Measurements from ENCODE around the gene DOCK10. TPM values are rescaled to one million over a fixed set of nuclear protein-coding genes. Genes with fewer than 3 reads are reported as not detected.

The DOCK10 gene
- total RNA-seq, 1 donor from 2014 or later: 25.4 TPM

- DNase-seq (ENCODE audit: low read depth, low spot score): no peak
Measured at GRCh38 chr2:224786848-224787247, 255.4 kb downstream of the DOCK10 start.

GRCh38 chr2:224781400-224781799 lies 260.9 kb downstream of the DOCK10 start:
- no peak for DNase-seq (ENCODE audit: low read depth, low spot score)

DNA sequence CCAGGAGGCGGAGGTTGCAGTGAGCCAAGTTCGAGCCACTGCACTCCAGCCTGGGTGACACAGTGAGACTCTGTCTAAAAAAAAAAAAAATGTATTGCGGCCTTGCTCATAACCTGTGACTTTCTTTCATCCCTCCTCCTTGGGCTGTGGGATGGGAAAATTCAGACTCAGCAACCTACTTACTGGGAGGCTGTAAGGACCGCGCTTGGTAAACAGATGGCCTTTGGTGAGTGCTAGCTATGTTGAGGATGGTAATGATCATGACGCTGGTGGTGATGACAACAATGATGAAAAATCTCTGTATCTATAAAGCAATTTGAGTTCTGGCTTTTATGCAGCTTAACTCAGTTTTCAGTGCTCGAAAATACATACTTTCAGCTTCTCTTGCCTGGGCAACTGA lies 261.4 kb downstream of the DOCK10 start:
- DNase-seq (ENCODE audit: low read depth, low spot score): no peak

DNA sequence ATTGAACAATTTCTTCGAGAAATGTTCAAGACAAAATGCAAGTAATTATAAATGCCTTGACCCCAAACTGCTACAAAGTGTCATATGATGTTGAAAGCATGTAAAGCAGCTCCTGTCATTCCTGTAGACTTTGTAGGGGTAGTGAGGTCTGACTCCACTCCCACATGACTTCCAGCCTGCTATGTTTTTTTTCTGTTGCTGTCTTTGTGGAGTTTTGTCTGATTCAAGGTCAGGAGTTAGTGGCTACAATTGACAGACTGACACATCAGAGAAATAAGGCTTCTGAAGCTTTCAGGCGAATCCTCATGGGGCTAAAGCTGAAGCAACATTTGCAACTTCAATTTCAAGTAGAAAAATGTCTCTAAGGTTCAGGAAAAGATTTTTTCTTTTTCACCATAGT lies 262.2 kb downstream of the DOCK10 start:
- DNase-seq (ENCODE audit: low read depth, low spot score): no peak

- peak; percentile 7 for DNase-seq (ENCODE audit: low read depth, low spot score)
Measured at GRCh38 chr2:224778474-224778877, 263.8 kb downstream of the DOCK10 start.

DNA sequence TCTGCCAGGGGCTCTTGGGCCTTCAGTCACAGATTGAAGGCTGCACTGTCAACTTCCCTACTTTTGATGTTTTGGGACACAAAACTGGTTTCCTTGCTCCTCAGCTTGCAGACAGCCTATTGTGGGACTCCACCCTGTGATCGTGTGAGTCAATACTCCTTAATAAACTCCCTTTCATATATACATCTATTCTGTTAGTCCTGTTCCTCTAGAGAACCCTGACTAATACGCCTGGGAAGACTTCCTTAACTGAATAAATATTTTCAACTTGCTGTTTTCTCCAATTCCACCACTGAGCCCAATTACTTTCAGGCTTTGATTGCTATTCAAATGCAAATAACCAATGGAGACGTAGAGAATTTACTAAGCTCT lies 264.7 kb downstream of the DOCK10 start:
- no peak for DNase-seq (ENCODE audit: low read depth, low spot score)

- no peak for DNase-seq (ENCODE audit: low read depth, low spot score)
Measured at GRCh38 chr2:224776795-224777558, 265.3 kb downstream of the DOCK10 start.

DNA sequence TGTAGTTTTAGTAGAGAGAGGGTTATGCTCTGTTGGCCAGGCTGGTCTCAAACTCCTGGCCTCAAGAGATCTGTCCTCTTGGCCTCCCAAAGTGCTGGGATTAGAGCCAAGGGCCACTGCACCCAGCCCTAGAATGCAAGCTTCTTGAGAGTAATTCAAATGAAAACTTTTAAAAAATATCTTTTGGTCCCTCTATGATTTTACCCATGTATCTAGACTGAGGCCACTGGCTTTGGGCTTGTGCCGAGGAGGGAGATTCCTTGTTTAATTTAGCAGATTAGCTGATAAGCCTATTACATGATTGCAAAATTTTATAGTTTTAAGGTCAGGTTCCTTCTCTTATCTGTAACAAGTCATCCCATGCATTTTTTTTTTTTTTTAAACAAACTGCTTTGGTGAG lies 266.6 kb downstream of the DOCK10 start:
- no peak for DNase-seq (ENCODE audit: low read depth, low spot score)

GRCh38 chr2:224774735-224775134 lies 267.5 kb downstream of the DOCK10 start:
- no peak for DNase-seq (ENCODE audit: low read depth, low spot score)

DNA sequence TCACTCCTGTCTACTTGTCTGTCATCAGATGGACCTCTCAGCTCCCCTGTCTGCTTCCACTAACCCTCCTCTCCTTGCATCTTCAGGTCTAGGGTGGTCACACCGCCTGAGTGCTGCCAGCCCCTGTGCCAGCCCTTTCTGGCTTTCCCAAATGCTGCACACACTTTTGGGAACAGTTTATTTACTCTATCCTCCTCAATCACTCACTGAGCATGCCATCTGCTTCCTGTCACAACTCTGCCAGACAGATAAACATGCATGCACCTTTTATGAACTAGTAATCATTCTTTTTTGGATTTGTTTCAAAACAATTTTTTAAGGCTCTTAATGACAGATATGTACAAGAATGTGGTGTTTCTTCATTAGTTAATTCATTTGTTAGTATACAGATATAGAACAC lies 269.8 kb downstream of the DOCK10 start:
- no peak for DNase-seq (ENCODE audit: low read depth, low spot score)

DNA sequence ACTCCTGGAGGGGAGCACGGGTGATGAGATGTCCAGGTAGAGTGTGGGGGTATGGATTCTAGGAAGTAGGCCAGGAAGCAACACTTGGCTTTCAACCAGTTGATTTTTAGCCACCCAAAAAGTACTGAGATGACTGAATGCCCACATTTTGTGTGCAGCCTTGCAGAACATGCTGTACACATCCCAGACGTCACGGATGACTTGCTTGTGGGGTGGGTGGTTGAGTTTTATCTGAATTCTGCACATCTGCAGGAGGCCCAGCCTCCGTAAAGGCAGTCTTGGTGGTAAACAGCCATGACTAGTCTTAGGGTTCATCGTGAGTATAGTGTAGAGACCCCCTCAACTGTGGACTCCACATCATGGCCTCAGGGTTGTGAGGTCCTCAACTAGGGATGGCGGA lies 272.8 kb downstream of the DOCK10 start:
- no peak for DNase-seq (ENCODE audit: low read depth, low spot score)

- DNase-seq (ENCODE audit: low read depth, low spot score): no peak
Measured at GRCh38 chr2:224764565-224765236, 277.6 kb downstream of the DOCK10 start.

- no peak for DNase-seq (ENCODE audit: low read depth, low spot score)
Measured at GRCh38 chr2:224757934-224758548, 284.2 kb downstream of the DOCK10 start.

DNA sequence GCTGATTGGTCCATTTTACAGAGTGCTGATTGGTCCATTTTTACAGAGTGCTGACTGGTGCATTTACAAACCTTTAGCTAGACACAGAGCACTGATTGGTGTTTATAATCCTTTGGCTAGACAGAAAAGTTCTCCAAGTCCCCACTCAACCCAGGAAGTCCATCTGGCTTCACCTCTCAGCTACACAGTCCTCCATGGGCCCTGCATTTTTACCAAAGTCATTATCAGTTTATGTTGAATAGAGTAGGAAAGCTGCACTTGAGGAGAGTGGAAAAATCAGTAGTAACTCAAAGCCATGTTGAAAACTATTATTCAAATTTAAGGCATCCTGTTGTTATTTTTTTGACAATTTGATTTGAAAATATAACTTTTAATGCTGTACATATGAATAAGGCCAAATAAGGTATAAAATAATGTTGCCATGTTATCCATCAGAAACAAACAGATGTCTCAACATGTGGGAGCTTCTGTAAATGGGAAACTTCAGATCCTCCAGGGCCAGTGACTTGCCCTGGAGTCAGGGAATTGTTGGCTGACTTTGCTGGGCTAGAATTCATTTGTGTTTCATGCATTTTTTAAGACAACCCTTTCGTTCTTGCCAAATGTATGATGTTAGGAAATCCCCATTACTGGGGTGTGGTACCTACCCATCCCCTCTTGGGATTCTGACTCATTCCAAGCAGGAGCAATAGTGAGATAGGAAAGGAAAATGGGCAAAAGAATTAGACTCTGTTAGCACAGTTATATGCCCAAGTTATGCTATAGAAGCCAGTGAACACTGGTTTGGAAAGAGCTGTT lies 288.3 kb downstream of the DOCK10 start:
- no peak for DNase-seq (ENCODE audit: low read depth, low spot score)

GRCh38 chr2:224751996-224752698 lies 290.1 kb downstream of the DOCK10 start:
- no peak for DNase-seq (ENCODE audit: low read depth, low spot score)

- no peak for DNase-seq (ENCODE audit: low read depth, low spot score)
Measured at GRCh38 chr2:224749136-224749535, 293.1 kb downstream of the DOCK10 start.

DNA sequence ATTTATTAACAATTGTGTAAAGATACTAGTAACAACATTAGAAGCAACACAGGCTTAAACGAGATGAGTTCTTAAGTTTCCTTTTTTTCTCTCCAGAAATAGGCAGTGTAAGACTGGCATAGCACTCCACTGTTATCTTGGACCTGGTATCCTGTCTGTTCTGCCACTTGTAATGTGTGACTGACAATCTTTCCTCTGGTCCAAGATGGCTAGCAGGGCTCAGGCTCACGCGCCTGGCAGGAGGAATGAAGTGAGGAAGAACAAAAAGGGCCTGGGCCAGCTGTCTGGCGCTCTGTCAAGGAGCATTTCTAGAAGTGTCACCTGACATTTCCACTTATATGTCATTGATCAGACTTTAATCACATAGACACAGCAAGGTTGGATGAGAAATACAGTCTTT lies 294.5 kb downstream of the DOCK10 start:
- no peak for DNase-seq (ENCODE audit: low read depth, low spot score)

- DNase-seq (ENCODE audit: low read depth, low spot score): no peak
Measured at GRCh38 chr2:224736227-224736626, 306.0 kb downstream of the DOCK10 start.

GRCh38 chr2:224734949-224735348 lies 307.3 kb downstream of the DOCK10 start:
- no peak for DNase-seq (ENCODE audit: low read depth, low spot score)

- DNase-seq (ENCODE audit: low read depth, low spot score): no peak
Measured at GRCh38 chr2:224731665-224732064, 310.6 kb downstream of the DOCK10 start.

GRCh38 chr2:224729435-224729834 lies 312.8 kb downstream of the DOCK10 start:
- no peak for DNase-seq (ENCODE audit: low read depth, low spot score)

Measured in pulmonary artery endothelial cell (primary cell).